HepG2 (cell line): ENCODE data around the gene KIF5B. TPM values are rescaled to one million over a fixed set of nuclear protein-coding genes. Genes with fewer than 3 reads are reported as not detected.

Experiments
- ATF1 ChIP-seq: IDR thresholded peaks from 2 replicates; pipeline ENCODE4 v1.6.1; 2016; ENCODE audit warnings: mild to moderate bottlenecking, control low read depth
- GZF1 ChIP-seq: sonication (generic); formaldehyde crosslinking; IDR thresholded peaks from 2 replicates; pipeline ENCODE4 v1.5.1; 2020; ENCODE audit warnings: mild to moderate bottlenecking, missing genetic modification reagents
- HNRNPH1 ChIP-seq: fragments of 200-400 bp; formaldehyde crosslinking; optimal IDR thresholded peaks from 2 replicates; pipeline ENCODE3; 2017; ENCODE audit warnings: mild to moderate bottlenecking, low read depth, low read length
- KDM3A ChIP-seq: IDR thresholded peaks from 2 replicates; pipeline ENCODE4 v1.6.1; 2018; ENCODE audit warnings: low read depth, missing compliant biosample characterization
- SIN3A ChIP-seq: IDR thresholded peaks from 2 replicates; pipeline ENCODE4 v1.6.1; 2011; ENCODE audit warnings: low read depth, mild to moderate bottlenecking, control low read depth, low read length, borderline replicate concordance
- TFE3 ChIP-seq: IDR thresholded peaks from 2 replicates; pipeline ENCODE4 v1.6.1; 2016
- ZNF639 ChIP-seq: conservative IDR thresholded peaks from 2 replicates; pipeline ENCODE4 v1.6.1; 2018; ENCODE audit warnings: missing genetic modification reagents
- polyA plus RNA-seq, 8 experiments: library from polyadenylated mRNA; depleted of rRNA in 3 of 8; stranded (reverse) in 7 of 8; unstranded in 1 of 8; fragments of >200 nt; fragmentation: Illumina TruSeq in 4 of 8; extraction: Trizol in 4 of 8; gene quantifications; 2 replicates each; pipeline versions ENCODE4 v1.2.1 to v1.2.3, GENCODE V29; 2011 to 2016; ENCODE audit warnings: low read depth in 4 of 8, missing spikeins in 1 of 8, mixed read lengths in 1 of 8; ENCODE audit not compliant: insufficient read depth in 1 of 8
- total RNA-seq, 5 experiments: library from RNA; depleted of rRNA; stranded (reverse); fragments of >200 nt; fragmentation: Illumina TruSeq; extraction: Trizol; gene quantifications; 2 replicates each; pipeline ENCODE4 v1.2.3, GENCODE V29; 2016; ENCODE audit warnings: low read depth in 1 of 5
- TF ChIP-seq, protein P1 (sequence below), 2 experiments: IDR thresholded peaks; 2 replicates each; pipeline ENCODE4 v1.6.1; 2011 to 2012; ENCODE audit warnings: low read length in 2 of 2, borderline replicate concordance in 1 of 2, low read depth in 1 of 2, mild to moderate bottlenecking in 1 of 2, moderate library complexity in 1 of 2
- TF ChIP-seq, protein P2 (sequence below): sonication (generic); formaldehyde crosslinking; IDR thresholded peaks from 2 replicates; pipeline ENCODE4 v1.8.1; 2022; ENCODE audit warnings: low read depth, mild to moderate bottlenecking, missing genetic modification reagents
- TF ChIP-seq, protein P3 (sequence below): sonication (generic); formaldehyde crosslinking; conservative IDR thresholded peaks from 2 replicates; pipeline ENCODE4 v1.4.0; 2020; ENCODE audit warnings: mild to moderate bottlenecking, missing genetic modification reagents, moderate library complexity

The KIF5B gene
- total and polyA plus RNA-seq, 2 of the 13 experiments (the other 11 are each of a cell fraction or from before 2014, with no cell fraction given): 34.3 to 133 TPM

GRCh38 chr10:32104622-32105509 is 48.6 kb upstream of the KIF5B start (continued):
- TF ChIP-seq, protein P1, sequence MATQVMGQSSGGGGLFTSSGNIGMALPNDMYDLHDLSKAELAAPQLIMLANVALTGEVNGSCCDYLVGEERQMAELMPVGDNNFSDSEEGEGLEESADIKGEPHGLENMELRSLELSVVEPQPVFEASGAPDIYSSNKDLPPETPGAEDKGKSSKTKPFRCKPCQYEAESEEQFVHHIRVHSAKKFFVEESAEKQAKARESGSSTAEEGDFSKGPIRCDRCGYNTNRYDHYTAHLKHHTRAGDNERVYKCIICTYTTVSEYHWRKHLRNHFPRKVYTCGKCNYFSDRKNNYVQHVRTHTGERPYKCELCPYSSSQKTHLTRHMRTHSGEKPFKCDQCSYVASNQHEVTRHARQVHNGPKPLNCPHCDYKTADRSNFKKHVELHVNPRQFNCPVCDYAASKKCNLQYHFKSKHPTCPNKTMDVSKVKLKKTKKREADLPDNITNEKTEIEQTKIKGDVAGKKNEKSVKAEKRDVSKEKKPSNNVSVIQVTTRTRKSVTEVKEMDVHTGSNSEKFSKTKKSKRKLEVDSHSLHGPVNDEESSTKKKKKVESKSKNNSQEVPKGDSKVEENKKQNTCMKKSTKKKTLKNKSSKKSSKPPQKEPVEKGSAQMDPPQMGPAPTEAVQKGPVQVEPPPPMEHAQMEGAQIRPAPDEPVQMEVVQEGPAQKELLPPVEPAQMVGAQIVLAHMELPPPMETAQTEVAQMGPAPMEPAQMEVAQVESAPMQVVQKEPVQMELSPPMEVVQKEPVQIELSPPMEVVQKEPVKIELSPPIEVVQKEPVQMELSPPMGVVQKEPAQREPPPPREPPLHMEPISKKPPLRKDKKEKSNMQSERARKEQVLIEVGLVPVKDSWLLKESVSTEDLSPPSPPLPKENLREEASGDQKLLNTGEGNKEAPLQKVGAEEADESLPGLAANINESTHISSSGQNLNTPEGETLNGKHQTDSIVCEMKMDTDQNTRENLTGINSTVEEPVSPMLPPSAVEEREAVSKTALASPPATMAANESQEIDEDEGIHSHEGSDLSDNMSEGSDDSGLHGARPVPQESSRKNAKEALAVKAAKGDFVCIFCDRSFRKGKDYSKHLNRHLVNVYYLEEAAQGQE (IDR thresholded peaks at IDR 0.05; ENCODE audit: borderline replicate concordance in 1 of 2, low read depth in 1 of 2, low read length in 2 of 2): no peak
- TF ChIP-seq, protein P2, sequence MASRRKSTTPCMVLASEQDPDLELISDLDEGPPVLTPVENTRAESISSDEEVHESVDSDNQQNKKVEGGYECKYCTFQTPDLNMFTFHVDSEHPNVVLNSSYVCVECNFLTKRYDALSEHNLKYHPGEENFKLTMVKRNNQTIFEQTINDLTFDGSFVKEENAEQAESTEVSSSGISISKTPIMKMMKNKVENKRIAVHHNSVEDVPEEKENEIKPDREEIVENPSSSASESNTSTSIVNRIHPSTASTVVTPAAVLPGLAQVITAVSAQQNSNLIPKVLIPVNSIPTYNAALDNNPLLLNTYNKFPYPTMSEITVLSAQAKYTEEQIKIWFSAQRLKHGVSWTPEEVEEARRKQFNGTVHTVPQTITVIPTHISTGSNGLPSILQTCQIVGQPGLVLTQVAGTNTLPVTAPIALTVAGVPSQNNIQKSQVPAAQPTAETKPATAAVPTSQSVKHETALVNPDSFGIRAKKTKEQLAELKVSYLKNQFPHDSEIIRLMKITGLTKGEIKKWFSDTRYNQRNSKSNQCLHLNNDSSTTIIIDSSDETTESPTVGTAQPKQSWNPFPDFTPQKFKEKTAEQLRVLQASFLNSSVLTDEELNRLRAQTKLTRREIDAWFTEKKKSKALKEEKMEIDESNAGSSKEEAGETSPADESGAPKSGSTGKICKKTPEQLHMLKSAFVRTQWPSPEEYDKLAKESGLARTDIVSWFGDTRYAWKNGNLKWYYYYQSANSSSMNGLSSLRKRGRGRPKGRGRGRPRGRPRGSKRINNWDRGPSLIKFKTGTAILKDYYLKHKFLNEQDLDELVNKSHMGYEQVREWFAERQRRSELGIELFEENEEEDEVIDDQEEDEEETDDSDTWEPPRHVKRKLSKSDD (CRISPR knock-in tag): no peak
- TF ChIP-seq SIN3A (no peak), GZF1 (CRISPR knock-in tag) (no peak), KDM3A (no peak), TFE3 (no peak), ATF1 (no peak), HNRNPH1 (no peak), ZNF639 (CRISPR knock-in tag) (no peak)
- TF ChIP-seq, protein P3, sequence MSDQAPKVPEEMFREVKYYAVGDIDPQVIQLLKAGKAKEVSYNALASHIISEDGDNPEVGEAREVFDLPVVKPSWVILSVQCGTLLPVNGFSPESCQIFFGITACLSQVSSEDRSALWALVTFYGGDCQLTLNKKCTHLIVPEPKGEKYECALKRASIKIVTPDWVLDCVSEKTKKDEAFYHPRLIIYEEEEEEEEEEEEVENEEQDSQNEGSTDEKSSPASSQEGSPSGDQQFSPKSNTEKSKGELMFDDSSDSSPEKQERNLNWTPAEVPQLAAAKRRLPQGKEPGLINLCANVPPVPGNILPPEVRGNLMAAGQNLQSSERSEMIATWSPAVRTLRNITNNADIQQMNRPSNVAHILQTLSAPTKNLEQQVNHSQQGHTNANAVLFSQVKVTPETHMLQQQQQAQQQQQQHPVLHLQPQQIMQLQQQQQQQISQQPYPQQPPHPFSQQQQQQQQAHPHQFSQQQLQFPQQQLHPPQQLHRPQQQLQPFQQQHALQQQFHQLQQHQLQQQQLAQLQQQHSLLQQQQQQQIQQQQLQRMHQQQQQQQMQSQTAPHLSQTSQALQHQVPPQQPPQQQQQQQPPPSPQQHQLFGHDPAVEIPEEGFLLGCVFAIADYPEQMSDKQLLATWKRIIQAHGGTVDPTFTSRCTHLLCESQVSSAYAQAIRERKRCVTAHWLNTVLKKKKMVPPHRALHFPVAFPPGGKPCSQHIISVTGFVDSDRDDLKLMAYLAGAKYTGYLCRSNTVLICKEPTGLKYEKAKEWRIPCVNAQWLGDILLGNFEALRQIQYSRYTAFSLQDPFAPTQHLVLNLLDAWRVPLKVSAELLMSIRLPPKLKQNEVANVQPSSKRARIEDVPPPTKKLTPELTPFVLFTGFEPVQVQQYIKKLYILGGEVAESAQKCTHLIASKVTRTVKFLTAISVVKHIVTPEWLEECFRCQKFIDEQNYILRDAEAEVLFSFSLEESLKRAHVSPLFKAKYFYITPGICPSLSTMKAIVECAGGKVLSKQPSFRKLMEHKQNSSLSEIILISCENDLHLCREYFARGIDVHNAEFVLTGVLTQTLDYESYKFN (CRISPR knock-in tag): no peak
